HEK293 (cell line): Measurements from ENCODE around the gene TSPAN13.

Source experiments
- CTCF ChIA-PET: fragments of 350-600 bp; formaldehyde crosslinking; extraction: SDS; loops from one replicate; lab custom pipeline; 2021; ENCODE audit warnings: antibody characterized with exemption; lab: Yijun Ruan, JAX
- POLR2A ChIA-PET: fragments of 300-600 bp; formaldehyde crosslinking; extraction: SDS; loops from one replicate; lab custom pipeline; 2020; ENCODE audit warnings: antibody characterized with exemption, inconsistent platforms; lab: Yijun Ruan, JAX
- H3K27ac ChIP-seq: fragments of 200-500 bp; sonication (Bioruptor generic); 2 replicates; pipeline ENCODE4 v1.5.1; 2014; ENCODE audit warnings: low read depth, low read length, control low read depth, inconsistent platforms; ENCODE audit errors: extremely low read depth
- H3K36me3 ChIP-seq, 2 experiments: fragments of 200-500 bp in 1 of 2; sonication (Bioruptor generic) in 1 of 2; 1 replicate in 1 of 2; 2 replicates in 1 of 2; pipeline ENCODE4 v1.5.1; 2014 to 2017; ENCODE audit warnings: inconsistent platforms in 2 of 2, low read length in 2 of 2; ENCODE audit not compliant: control insufficient read depth in 2 of 2, insufficient read depth in 1 of 2
- H3K4me1 ChIP-seq: fragments of 200-500 bp; sonication (Bioruptor generic); 2 replicates; pipeline ENCODE4 v1.5.1; 2014; ENCODE audit warnings: mild to moderate bottlenecking, low read length, inconsistent platforms; ENCODE audit not compliant: control insufficient read depth, insufficient read depth
- H3K4me3 ChIP-seq: 2 replicates; pipeline ENCODE4 v1.5.1; 2011; ENCODE audit warnings: low read depth, mild to moderate bottlenecking, control low read depth, low read length, moderate library complexity
- H3K9me3 ChIP-seq: fragments of 200-500 bp; sonication (Bioruptor generic); 2 replicates; pipeline ENCODE4 v1.5.1; 2014; ENCODE audit warnings: low read depth, low read length, inconsistent platforms; ENCODE audit not compliant: control insufficient read depth, insufficient read depth
- BCL11B ChIP-seq: fragments of 450-650 bp; formaldehyde crosslinking; IDR thresholded peaks from 2 replicates; pipeline ENCODE4 v1.5.1; 2016; ENCODE audit warnings: low read depth, missing biosample characterization, missing genetic modification characterization
- EGR2 ChIP-seq: fragments of 450-650 bp; formaldehyde crosslinking; IDR thresholded peaks from 2 replicates; pipeline ENCODE4 v1.5.1; 2016; ENCODE audit warnings: low read depth, missing biosample characterization, missing genetic modification characterization
- KLF1 ChIP-seq: fragments of 450-650 bp; formaldehyde crosslinking; IDR thresholded peaks from 2 replicates; pipeline ENCODE4 v1.5.1; 2016; ENCODE audit warnings: missing biosample characterization, missing genetic modification characterization
- KLF9 ChIP-seq: fragments of 450-650 bp; formaldehyde crosslinking; IDR thresholded peaks from 2 replicates; pipeline ENCODE4 v1.5.1; 2016; ENCODE audit warnings: missing biosample characterization, missing genetic modification characterization, low read depth
- RBAK ChIP-seq: fragments of 450-650 bp; formaldehyde crosslinking; IDR thresholded peaks from 2 replicates; pipeline ENCODE4 v1.5.1; 2016; ENCODE audit warnings: missing biosample characterization, missing genetic modification characterization
- SP3 ChIP-seq: fragments of 450-650 bp; formaldehyde crosslinking; IDR thresholded peaks from 2 replicates; pipeline ENCODE4 v1.5.1; 2016; ENCODE audit warnings: missing biosample characterization, missing genetic modification characterization
- ZBTB20 ChIP-seq: fragments of 450-650 bp; formaldehyde crosslinking; IDR thresholded peaks from 2 replicates; pipeline ENCODE4 v1.5.1; 2016; ENCODE audit warnings: missing biosample characterization, missing genetic modification characterization
- ZNF121 ChIP-seq: fragments of 450-650 bp; formaldehyde crosslinking; IDR thresholded peaks from 2 replicates; pipeline ENCODE4 v1.5.1; 2016; ENCODE audit warnings: missing biosample characterization, missing genetic modification characterization
- ZNF140 ChIP-seq: fragments of 450-650 bp; formaldehyde crosslinking; IDR thresholded peaks from 2 replicates; pipeline ENCODE4 v1.5.1; 2016; ENCODE audit warnings: missing biosample characterization, missing genetic modification characterization
- ZNF184 ChIP-seq: fragments of 450-650 bp; IDR thresholded peaks from 2 replicates; pipeline ENCODE4 v1.5.1; 2018; ENCODE audit warnings: missing biosample characterization, mild to moderate bottlenecking, missing genetic modification characterization
- ZNF324 ChIP-seq: fragments of 450-650 bp; formaldehyde crosslinking; IDR thresholded peaks from 2 replicates; pipeline ENCODE4 v1.5.1; 2016; ENCODE audit warnings: missing biosample characterization, missing genetic modification characterization
- ZNF341 ChIP-seq: fragments of 450-650 bp; formaldehyde crosslinking; IDR thresholded peaks from 2 replicates; pipeline ENCODE4; 2016; ENCODE audit warnings: low read depth, missing biosample characterization, missing genetic modification characterization
- ZNF354C ChIP-seq: fragments of 450-650 bp; formaldehyde crosslinking; IDR thresholded peaks from 2 replicates; pipeline ENCODE4 v1.5.1; 2016; ENCODE audit warnings: missing biosample characterization, missing genetic modification characterization, low read depth, borderline replicate concordance
- ZNF394 ChIP-seq: fragments of 450-650 bp; formaldehyde crosslinking; IDR thresholded peaks from 2 replicates; pipeline ENCODE4 v1.5.1; 2016; ENCODE audit warnings: missing biosample characterization, missing genetic modification characterization, mild to moderate bottlenecking, moderate library complexity, borderline replicate concordance
- ZNF571 ChIP-seq: fragments of 450-650 bp; formaldehyde crosslinking; IDR thresholded peaks from 2 replicates; pipeline ENCODE4 v1.5.0; 2017; ENCODE audit warnings: missing biosample characterization, missing genetic modification characterization
- ZNF585B ChIP-seq: fragments of 450-650 bp; formaldehyde crosslinking; IDR thresholded peaks from 2 replicates; pipeline ENCODE4 v1.5.1; 2016; ENCODE audit warnings: missing biosample characterization, missing genetic modification characterization
- ZNF629 ChIP-seq: fragments of 450-650 bp; formaldehyde crosslinking; IDR thresholded peaks from 2 replicates; pipeline ENCODE4 v1.5.1; 2017; ENCODE audit warnings: missing biosample characterization, missing genetic modification characterization
- ZNF792 ChIP-seq: fragments of 450-650 bp; formaldehyde crosslinking; IDR thresholded peaks from 2 replicates; pipeline ENCODE4 v1.5.1; 2016; ENCODE audit warnings: missing biosample characterization, missing genetic modification characterization
- ZNF830 ChIP-seq: fragments of 450-650 bp; IDR thresholded peaks from 2 replicates; pipeline ENCODE4 v1.5.0; 2018; ENCODE audit warnings: missing biosample characterization, missing genetic modification characterization, low read depth, mild to moderate bottlenecking, moderate library complexity
- ZNF837 ChIP-seq: fragments of 450-650 bp; formaldehyde crosslinking; IDR thresholded peaks from 2 replicates; pipeline ENCODE4 v1.5.1; 2016; ENCODE audit warnings: missing biosample characterization, missing genetic modification characterization
- TF ChIP-seq, protein P1 (sequence below): fragments of 450-650 bp; formaldehyde crosslinking; IDR thresholded peaks from 2 replicates; pipeline ENCODE4 v1.5.1; 2016; ENCODE audit warnings: missing biosample characterization, missing genetic modification characterization
- TF ChIP-seq, protein P2 (sequence below): fragments of 450-650 bp; formaldehyde crosslinking; optimal IDR thresholded peaks from 2 replicates; pipeline ENCODE3; 2016; ENCODE audit warnings: missing biosample characterization, mild to moderate bottlenecking, missing genetic modification characterization
- TF ChIP-seq, protein P3 (sequence below): fragments of 450-650 bp; formaldehyde crosslinking; IDR thresholded peaks from 2 replicates; pipeline ENCODE4 v1.5.1; 2016; ENCODE audit warnings: missing biosample characterization, missing genetic modification characterization
- TF ChIP-seq, protein P4 (sequence below): fragments of 450-650 bp; formaldehyde crosslinking; IDR thresholded peaks from 2 replicates; pipeline ENCODE4 v1.5.1; 2017; ENCODE audit warnings: missing biosample characterization, missing genetic modification characterization

Gene TSPAN13

DNA sequence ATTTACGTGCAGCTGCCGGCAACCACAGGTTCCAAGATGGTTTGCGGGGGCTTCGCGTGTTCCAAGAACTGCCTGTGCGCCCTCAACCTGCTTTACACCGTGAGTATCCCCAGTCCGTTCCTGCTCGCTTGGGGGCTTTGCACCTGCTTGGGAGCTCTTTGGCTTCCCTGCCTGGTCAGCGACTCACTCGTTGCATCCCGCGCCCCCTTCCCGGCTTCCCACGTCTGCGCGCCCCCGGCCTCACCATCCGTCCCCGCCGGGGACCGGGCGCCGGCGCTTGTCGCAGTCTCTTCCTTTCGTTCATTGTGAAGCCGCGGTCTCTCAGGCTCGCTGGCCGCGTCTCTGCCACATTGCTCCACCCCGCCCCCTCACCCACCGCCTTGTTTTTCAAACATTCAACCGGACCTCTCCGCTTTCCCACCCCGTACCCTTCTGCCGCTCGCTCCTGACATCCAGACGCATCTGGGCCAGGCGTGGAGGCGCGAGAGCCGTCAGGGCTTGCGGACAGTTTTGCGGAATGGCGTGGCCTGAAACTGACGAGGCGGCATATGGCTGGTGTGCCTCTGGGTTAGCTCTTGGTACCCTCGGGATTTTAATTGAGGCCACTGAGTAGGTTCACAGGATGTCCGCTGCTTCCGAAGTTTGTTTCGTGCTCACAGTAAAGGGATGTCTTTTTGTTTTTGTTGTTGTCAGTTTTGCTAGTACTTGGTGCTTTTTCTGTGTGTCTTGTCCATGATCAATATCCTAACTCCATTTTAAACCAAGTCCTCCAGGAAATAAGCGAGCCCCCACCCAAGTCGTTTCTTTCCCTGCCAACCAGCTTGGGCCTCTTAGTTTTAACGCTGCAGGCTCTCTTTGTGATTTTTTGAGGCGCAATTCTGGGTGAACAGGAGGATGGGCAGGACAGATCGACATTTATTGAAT is 639 bp downstream of the TSPAN13 start (continued):
- TF ChIP-seq, protein P1, sequence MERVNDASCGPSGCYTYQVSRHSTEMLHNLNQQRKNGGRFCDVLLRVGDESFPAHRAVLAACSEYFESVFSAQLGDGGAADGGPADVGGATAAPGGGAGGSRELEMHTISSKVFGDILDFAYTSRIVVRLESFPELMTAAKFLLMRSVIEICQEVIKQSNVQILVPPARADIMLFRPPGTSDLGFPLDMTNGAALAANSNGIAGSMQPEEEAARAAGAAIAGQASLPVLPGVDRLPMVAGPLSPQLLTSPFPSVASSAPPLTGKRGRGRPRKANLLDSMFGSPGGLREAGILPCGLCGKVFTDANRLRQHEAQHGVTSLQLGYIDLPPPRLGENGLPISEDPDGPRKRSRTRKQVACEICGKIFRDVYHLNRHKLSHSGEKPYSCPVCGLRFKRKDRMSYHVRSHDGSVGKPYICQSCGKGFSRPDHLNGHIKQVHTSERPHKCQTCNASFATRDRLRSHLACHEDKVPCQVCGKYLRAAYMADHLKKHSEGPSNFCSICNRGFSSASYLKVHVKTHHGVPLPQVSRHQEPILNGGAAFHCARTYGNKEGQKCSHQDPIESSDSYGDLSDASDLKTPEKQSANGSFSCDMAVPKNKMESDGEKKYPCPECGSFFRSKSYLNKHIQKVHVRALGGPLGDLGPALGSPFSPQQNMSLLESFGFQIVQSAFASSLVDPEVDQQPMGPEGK (tag by site-specific recombination), result 0 out of 2 replicates have a peak, but pooled peaks have one; percentile 44
- TF ChIP-seq ZBTB20 (tag by site-specific recombination), result peak; percentile 59; the same call in 1 of the 2 replicates
- 0 out of 2 replicates have a peak, but pooled peaks have one; percentile 51 for TF ChIP-seq ZNF341
- TF ChIP-seq, protein P2, sequence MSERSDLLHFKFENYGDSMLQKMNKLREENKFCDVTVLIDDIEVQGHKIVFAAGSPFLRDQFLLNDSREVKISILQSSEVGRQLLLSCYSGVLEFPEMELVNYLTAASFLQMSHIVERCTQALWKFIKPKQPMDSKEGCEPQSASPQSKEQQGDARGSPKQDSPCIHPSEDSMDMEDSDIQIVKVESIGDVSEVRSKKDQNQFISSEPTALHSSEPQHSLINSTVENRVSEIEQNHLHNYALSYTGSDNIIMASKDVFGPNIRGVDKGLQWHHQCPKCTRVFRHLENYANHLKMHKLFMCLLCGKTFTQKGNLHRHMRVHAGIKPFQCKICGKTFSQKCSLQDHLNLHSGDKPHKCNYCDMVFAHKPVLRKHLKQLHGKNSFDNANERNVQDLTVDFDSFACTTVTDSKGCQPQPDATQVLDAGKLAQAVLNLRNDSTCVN (tag by site-specific recombination), result peak; percentile 93

DNA sequence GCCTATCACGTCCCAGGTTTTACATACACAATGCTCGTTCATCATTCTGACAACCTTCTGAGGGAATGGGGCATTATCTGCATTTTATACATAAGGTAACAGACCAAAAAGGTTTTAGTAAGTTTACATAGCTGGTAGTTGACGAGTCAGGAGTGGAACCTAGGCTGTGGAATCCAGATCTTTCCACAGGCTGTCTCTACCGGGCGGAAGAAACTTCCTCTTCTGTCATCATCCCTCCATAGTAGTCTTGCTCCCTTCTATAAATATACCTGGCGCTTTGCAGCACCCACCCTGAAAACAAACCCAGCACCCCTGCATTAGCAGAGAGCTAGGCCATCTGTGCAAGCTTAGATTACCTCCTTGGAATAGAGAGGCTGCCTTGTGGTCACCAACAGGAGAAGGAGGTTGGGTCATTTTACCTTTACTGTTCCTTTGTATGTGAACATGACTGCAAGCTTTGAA is 1.3 kb downstream of the TSPAN13 start:
- H3K4me3 ChIP-seq, result peak overlapping the region; percentile 93
- peaks cover 6% of the 10 kb centered on the region; the same call in 1 of the 2 replicates for H3K4me1 ChIP-seq
- POLR2A ChIA-PET, result interaction anchor here (0.7 to 2.1 kb wide), 2 partner anchors 16 to 46 kb away, joined by 6 to 9 read pairs; no protein-coding TSS in a partner anchor
- no peak overlapping the region for H3K27ac ChIP-seq
- H3K9me3 ChIP-seq, result no peaks in the 10 kb centered on the region
- H3K36me3 ChIP-seq, result no peaks in the 10 kb centered on the region
- CTCF ChIA-PET, result interaction anchor here (0.6 to 1.8 kb wide), 2 partner anchors 15 to 645 kb away, joined by 5 to 7 read pairs; no protein-coding TSS in a partner anchor
- TF ChIP-seq, protein P3, sequence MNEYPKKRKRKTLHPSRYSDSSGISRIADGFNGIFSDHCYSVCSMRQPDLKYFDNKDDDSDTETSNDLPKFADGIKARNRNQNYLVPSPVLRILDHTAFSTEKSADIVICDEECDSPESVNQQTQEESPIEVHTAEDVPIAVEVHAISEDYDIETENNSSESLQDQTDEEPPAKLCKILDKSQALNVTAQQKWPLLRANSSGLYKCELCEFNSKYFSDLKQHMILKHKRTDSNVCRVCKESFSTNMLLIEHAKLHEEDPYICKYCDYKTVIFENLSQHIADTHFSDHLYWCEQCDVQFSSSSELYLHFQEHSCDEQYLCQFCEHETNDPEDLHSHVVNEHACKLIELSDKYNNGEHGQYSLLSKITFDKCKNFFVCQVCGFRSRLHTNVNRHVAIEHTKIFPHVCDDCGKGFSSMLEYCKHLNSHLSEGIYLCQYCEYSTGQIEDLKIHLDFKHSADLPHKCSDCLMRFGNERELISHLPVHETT (tag by site-specific recombination), result no peak
- TF ChIP-seq KLF1 (tag by site-specific recombination), result no peak
- TF ChIP-seq ZNF837, result no peak
- no peak for TF ChIP-seq ZNF585B (tag by site-specific recombination)
- no peak for TF ChIP-seq RBAK (tag by site-specific recombination)
- no peak for TF ChIP-seq ZNF121 (tag by site-specific recombination)
- TF ChIP-seq KLF9 (tag by site-specific recombination), result no peak
- TF ChIP-seq ZNF394 (tag by site-specific recombination), result no peak
- no peak for TF ChIP-seq ZNF571 (tag by site-specific recombination)
- no peak for TF ChIP-seq EGR2
- TF ChIP-seq ZNF140 (tag by site-specific recombination), result no peak
- TF ChIP-seq ZNF830, result no peak
- TF ChIP-seq, protein P4, sequence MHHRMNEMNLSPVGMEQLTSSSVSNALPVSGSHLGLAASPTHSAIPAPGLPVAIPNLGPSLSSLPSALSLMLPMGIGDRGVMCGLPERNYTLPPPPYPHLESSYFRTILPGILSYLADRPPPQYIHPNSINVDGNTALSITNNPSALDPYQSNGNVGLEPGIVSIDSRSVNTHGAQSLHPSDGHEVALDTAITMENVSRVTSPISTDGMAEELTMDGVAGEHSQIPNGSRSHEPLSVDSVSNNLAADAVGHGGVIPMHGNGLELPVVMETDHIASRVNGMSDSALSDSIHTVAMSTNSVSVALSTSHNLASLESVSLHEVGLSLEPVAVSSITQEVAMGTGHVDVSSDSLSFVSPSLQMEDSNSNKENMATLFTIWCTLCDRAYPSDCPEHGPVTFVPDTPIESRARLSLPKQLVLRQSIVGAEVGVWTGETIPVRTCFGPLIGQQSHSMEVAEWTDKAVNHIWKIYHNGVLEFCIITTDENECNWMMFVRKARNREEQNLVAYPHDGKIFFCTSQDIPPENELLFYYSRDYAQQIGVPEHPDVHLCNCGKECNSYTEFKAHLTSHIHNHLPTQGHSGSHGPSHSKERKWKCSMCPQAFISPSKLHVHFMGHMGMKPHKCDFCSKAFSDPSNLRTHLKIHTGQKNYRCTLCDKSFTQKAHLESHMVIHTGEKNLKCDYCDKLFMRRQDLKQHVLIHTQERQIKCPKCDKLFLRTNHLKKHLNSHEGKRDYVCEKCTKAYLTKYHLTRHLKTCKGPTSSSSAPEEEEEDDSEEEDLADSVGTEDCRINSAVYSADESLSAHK (tag by site-specific recombination), result no peak
- no peak for TF ChIP-seq ZNF354C (tag by site-specific recombination)
- TF ChIP-seq ZNF792 (tag by site-specific recombination), result no peak
- TF ChIP-seq ZNF184, result no peak
- no peak for TF ChIP-seq ZNF324 (tag by site-specific recombination)
- TF ChIP-seq SP3 (tag by site-specific recombination), result no peak
- no peak for TF ChIP-seq ZNF629 (tag by site-specific recombination)
- no peak for TF ChIP-seq BCL11B (tag by site-specific recombination)
- TF ChIP-seq, all 188 proteins: peak for 0
